ENCODE data around the gene HLCS. TPM values are rescaled to one million over a fixed set of nuclear protein-coding genes. Genes with fewer than 3 reads are reported as not detected.

Gene HLCS
- total and polyA plus RNA-seq, 2 of the 8 experiments (the other 6 are each of a cell fraction or from before 2014, with no cell fraction given) = 4.7 to 12.2 TPM

DNA sequence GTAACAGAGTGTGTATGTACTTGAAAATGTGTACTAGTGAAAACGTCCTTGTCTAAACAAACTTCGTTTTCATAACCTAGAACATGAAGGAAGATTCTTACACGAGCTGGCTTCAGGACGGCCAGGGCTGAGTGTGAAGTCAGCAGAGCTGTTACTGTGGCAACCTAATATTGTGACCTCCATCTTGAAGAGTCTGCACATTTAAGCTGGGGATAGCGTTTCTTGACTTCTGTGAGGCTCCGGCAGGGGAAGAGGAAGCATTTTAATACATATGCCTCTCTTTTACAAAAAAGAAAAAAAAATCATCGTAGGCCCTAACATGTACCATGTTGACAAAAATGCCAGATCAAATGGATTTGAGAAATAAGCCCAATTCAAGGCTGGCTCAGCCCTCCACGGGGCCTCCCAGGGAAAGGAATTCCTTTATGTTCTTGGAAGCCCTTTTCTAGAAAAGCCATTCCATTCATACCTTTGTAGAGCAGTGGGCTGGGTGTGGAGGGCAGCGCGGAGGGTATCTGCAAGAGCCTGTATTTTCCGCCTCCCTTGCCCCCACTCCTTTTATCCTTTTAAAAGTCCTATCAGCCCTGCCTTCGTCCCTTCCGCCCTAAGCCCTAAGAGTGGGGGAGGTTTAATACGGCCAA lies 216.4 kb downstream of the HLCS start (continued):
- TF ChIP-seq, protein P1, sequence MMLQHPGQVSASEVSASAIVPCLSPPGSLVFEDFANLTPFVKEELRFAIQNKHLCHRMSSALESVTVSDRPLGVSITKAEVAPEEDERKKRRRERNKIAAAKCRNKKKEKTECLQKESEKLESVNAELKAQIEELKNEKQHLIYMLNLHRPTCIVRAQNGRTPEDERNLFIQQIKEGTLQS (IDR thresholded peaks at IDR 0.05; ENCODE audit: insufficient read depth, low read depth, low read length) = no peak
- TF ChIP-seq SRF (IDR thresholded peaks at IDR 0.05; ENCODE audit: low read depth, low read length) (no peak), SP4 (IDR thresholded peaks at IDR 0.05; ENCODE audit: low read length) (no peak), KDM5A (IDR thresholded peaks at IDR 0.05; ENCODE audit: low read length) (no peak), BACH1 (IDR thresholded peaks at IDR 0.05; ENCODE audit: low read length) (no peak), POU5F1 (IDR thresholded peaks at IDR 0.05; ENCODE audit: low read depth, low read length) (no peak), SP2 (IDR thresholded peaks at IDR 0.05; ENCODE audit: low read length) (no peak), RBBP5 (IDR thresholded peaks at IDR 0.05; ENCODE audit: borderline replicate concordance, low read depth, low read length) (peak; percentile 82; the same call in 1 of the 2 replicates), NRF1 (IDR thresholded peaks at IDR 0.05; ENCODE audit: low read depth, low read length) (no peak), ASH2L (IDR thresholded peaks at IDR 0.05; ENCODE audit: low read length) (peak; percentile 93), RFX5 (IDR thresholded peaks at IDR 0.05; ENCODE audit: borderline replicate concordance, low read depth, low read length) (no peak), GABPA (IDR thresholded peaks at IDR 0.05; ENCODE audit: borderline replicate concordance, insufficient read depth, low read length) (no peak)

Measured in H1 (cell line).